Activated gamma-delta T cell treated with anti-CD3 and anti-CD28 coated beads, Interleukin-2, amount 50 U/mL, for 16 hours (primary cell): ENCODE results near the gene LSG1.

Source experiments
- DNase-seq: peaks from one replicate; pipeline ENCODE4 v3.0.0-alpha.2; 2020; ENCODE audit warnings: low read depth

LSG1 gene

DNA sequence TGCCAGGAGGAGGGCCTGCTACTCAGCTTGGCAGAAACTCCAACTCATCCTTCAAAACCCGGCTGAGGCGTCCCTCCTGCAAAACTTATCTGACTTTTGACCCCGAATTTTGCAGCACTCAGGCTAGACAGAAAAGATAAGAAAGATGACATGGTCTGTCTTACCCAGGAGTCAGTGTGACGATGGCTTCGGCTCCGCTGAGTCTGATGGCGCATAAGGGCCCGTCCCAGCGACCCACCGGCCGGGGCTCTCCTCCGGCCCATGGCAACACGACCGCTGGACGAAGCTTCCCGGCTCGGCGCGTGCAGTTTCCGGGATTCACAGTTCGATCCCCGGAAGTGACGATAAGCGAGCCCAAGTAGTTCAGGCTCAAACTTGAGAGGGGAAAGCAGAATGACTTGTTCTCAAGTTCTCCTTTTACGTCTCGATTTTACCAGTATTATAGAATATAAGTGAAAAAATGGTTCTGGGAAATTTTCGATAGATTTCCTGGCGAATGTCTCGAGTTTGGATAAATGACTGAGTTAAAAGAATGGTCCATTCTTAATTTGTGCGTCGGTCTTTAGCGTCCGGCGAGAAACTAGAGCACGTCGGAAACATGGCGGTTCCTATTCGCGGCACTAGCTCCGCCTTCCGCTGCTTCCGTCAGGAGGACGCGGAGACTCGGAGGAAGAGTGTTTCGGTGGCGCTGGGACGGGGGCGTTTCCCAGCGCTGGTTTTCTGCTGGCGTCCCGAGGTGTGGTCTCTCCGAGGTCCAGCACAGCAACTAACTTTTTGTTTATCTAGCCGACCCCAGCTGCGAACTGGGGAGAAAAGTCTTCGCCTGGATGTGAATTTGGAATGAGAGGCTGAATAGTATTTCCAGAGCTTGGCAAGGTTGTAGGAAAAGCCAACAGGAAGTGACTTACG, at the start of gene LSG1:
Gene LSG1 (minus strand): TSS at position 292 of the 909 bp plus-strand sequence. CDS start 29 bp downstream, at position 263.
- peak; percentile 87 for DNase-seq

- DNase-seq = no peak
Measured at GRCh38 chr3:194720048-194720447, 48.1 kb upstream of the LSG1 start.

- DNase-seq = no peak
Measured at GRCh38 chr3:194718079-194718478, 46.1 kb upstream of the LSG1 start.

- peak; percentile 13 for DNase-seq
Measured at GRCh38 chr3:194715022-194715800, 43.2 kb upstream of the LSG1 start.

DNA sequence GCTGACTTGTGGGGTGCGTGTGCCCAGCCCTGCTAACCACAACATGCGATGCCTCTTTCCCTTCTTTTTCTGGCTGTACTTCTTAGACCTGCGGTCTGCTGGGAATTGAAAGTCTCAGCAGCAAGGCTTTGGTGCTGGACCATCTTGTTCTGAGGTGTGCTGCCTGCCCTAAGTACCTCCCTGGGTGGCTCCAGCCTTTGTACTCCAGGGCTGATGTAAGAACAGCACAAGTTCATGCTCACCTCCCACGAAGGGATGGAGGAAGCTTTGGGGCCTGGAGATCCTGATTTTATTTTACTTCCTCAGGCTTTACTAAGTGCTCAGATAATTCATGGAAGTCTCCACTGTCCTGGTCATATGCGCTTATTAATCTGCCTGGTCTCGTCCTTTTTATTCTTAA, 42.6 kb upstream of the LSG1 start:
- no peak for DNase-seq

- DNase-seq = no peak
Measured at GRCh38 chr3:194714137-194714455, 42.1 kb upstream of the LSG1 start.

- DNase-seq = no peak
Measured at GRCh38 chr3:194713299-194714136, 41.5 kb upstream of the LSG1 start.

GRCh38 chr3:194711913-194712312, 39.9 kb upstream of the LSG1 start:
- no peak for DNase-seq

GRCh38 chr3:194711286-194711685, 39.3 kb upstream of the LSG1 start:
- no peak for DNase-seq

DNA sequence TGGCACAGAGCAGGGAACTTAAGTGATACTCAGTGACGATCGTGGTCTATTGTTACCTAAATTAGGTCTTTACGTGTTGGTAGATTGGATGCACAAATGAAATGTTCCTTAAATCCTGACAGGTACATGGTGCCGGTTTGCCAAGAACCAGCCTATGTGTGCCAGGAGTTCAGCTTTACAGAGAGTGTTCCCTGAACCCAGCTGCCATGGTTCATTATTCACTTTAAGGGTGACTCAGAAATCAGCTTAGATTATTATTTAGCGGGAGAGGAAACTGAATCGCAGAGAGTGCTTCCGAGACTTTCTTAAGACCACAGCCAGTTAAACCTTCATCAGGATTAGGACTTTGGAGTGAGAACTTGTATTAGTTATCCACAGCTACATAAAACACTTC, 35.2 kb upstream of the LSG1 start:
- no peak for DNase-seq

- no peak for DNase-seq
Measured at GRCh38 chr3:194705761-194706160, 33.8 kb upstream of the LSG1 start.

- DNase-seq = no peak
Measured at GRCh38 chr3:194705227-194705626, 33.2 kb upstream of the LSG1 start.

GRCh38 chr3:194702545-194702944, 30.6 kb upstream of the LSG1 start:
- no peak for DNase-seq

DNA sequence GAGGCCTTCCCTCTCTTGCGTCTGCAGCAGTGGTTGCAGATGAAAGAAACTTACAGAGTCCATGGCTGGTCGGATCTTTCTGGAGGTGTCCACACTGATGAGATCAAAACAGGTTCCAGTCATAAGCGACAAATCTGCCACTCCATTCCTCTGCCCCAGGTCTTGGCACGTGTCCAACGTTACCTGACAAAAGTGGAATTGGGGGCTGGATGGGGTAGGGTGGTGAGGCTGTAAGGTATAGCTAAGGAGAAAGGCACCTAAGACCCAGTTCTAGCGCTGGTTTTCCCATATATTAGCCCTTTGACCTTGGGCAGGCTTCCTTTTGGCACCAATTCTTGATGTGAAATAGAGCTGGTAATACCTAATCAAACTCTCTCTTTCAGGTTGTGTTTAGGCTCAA, 24.7 kb upstream of the LSG1 start:
- DNase-seq = no peak

- no peak for DNase-seq
Measured at GRCh38 chr3:194691481-194692283, 19.7 kb upstream of the LSG1 start.

GRCh38 chr3:194690501-194691372, 18.7 kb upstream of the LSG1 start:
- DNase-seq = no peak

GRCh38 chr3:194689493-194689944, 17.5 kb upstream of the LSG1 start:
- peak; percentile 15 for DNase-seq

- DNase-seq = no peak
Measured at GRCh38 chr3:194688946-194689345, 17.0 kb upstream of the LSG1 start.

DNA sequence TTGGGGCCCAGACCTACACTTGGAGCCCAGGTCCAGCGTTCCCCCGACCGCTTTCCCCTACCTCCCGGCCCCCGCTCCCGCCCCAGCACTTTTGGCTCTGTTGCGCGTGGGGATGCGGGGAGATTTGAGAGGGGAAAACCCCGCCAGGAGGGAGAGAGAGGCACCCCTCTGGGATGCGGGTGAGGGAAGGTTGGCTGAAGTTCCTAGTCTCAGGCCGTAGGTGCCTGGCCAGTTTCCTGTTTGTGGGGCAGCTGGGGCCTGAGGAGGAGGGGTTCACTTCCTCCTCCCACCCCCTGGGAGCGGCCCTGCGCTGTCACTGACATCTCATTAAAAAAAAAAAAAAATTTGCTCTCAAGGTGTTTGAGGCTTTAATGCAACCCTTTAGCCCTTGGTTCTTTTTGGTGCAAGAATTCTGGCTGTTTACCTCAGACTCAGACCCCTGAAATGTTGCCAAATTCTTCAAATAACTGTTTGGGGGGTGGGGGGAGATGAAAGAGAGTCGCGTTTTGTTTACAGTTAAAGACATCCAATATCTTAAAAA, 16.3 kb upstream of the LSG1 start:
- peak; percentile 8 for DNase-seq

- peak; percentile 67 for DNase-seq
Measured at GRCh38 chr3:194687638-194688199, 15.7 kb upstream of the LSG1 start.
